ENCODE measurements around the gene NKX2-2. TPM values are rescaled to one million over a fixed set of nuclear protein-coding genes. Genes with fewer than 3 reads are reported as not detected.

The NKX2-2 gene
- total and polyA plus RNA-seq, 9 donors: 0.04 to 0.35 (median 0.19) TPM

Other genes starting within 250 kb of the NKX2-2 start
- gene XRN2, start 210.7 kb downstream of the NKX2-2 start, total RNA-seq: 46.9 TPM
- 10 to 100 TPM; 39.4 to 51.6 (median 45.4) TPM for gene XRN2, start 210.7 kb downstream of the NKX2-2 start, polyA plus RNA-seq (ENCODE audit: insufficient read depth in 1 of 8, insufficient read length in 8 of 8, low replicate concordance in 1 of 8)
- gene NKX2-4, start 116.5 kb downstream of the NKX2-2 start, total RNA-seq: not detected
- gene NKX2-4, start 116.5 kb downstream of the NKX2-2 start, polyA plus RNA-seq (ENCODE audit: insufficient read depth in 1 of 8, insufficient read length in 8 of 8, low replicate concordance in 1 of 8): under 1 TPM in 1 of 8 donors, not detected in 7; 0.05 TPM
- gene PAX1, start 191.6 kb upstream of the NKX2-2 start, total RNA-seq: 0.58 TPM
- gene PAX1, start 191.6 kb upstream of the NKX2-2 start, polyA plus RNA-seq (ENCODE audit: insufficient read depth in 1 of 8, insufficient read length in 8 of 8, low replicate concordance in 1 of 8): 1 to 10 TPM in 4 of 8 donors, under 1 TPM in 4; 0.61 to 3.3 (median 1.2) TPM